Skeletal muscle satellite cell (primary cell): ENCODE data around the gene GMPR2.

Experiments
- H3K27me3 ChIP-seq: 2 replicates; pipeline ENCODE4 v1.7.0; 2013; ENCODE audit warnings: low read length; ENCODE audit not compliant: control insufficient read depth, insufficient read depth
- H3K36me3 ChIP-seq: 2 replicates; pipeline ENCODE4 v1.7.0; 2013; ENCODE audit warnings: mild to moderate bottlenecking, control low read depth, low read length; ENCODE audit not compliant: insufficient read depth
- H3K4me1 ChIP-seq: 2 replicates; pipeline ENCODE4 v1.7.0; 2013; ENCODE audit warnings: low read length; ENCODE audit not compliant: control insufficient read depth, insufficient read depth
- H3K4me2 ChIP-seq: 2 replicates; pipeline ENCODE4 v1.7.0; 2013; ENCODE audit warnings: mild to moderate bottlenecking, low read length
- H3K4me3 ChIP-seq: 2 replicates; pipeline ENCODE4 v1.7.0; 2013; ENCODE audit warnings: low read length
- H3K9ac ChIP-seq: 2 replicates; pipeline ENCODE4 v1.7.0; 2013; ENCODE audit warnings: mild to moderate bottlenecking, low read depth, low read length, moderate library complexity
- H3K9me3 ChIP-seq: replicated peaks from 2 replicates; pipeline ENCODE4 v1.7.0; 2013; ENCODE audit warnings: mild to moderate bottlenecking, control low read depth, low read length

Gene GMPR2

GRCh38 chr14:24267516-24267915 lies 34.8 kb downstream of the GMPR2 start:
- Histone ChIP-seq H3K9me3 (no peaks in the 10 kb centered on the region), H3K4me1 (peaks cover 9% of the 10 kb centered on the region), H3K36me3 (peaks cover 28% of the 10 kb centered on the region), H3K9ac (no peak overlapping the region), H3K27me3 (no peaks in the 10 kb centered on the region), H3K4me2 (no peak overlapping the region), H3K4me3 (no peak overlapping the region)

GRCh38 chr14:24268225-24268624 lies 35.5 kb downstream of the GMPR2 start:
- no peak overlapping the region for H3K4me2 ChIP-seq
- no peak overlapping the region for H3K4me3 ChIP-seq
- H3K9me3 ChIP-seq = no peaks in the 10 kb centered on the region
- no peak overlapping the region for H3K9ac ChIP-seq
- peaks cover 9% of the 10 kb centered on the region for H3K4me1 ChIP-seq
- H3K36me3 ChIP-seq = peaks cover 28% of the 10 kb centered on the region
- H3K27me3 ChIP-seq = no peaks in the 10 kb centered on the region

GRCh38 chr14:24269368-24269767 lies 36.6 kb downstream of the GMPR2 start:
- peaks cover 9% of the 10 kb centered on the region for H3K4me1 ChIP-seq
- no peaks in the 10 kb centered on the region for H3K27me3 ChIP-seq
- H3K4me3 ChIP-seq = no peak overlapping the region
- H3K9ac ChIP-seq = no peak overlapping the region
- H3K4me2 ChIP-seq = no peak overlapping the region
- H3K36me3 ChIP-seq = peaks cover 28% of the 10 kb centered on the region
- no peaks in the 10 kb centered on the region for H3K9me3 ChIP-seq

- Histone ChIP-seq H3K9me3 (no peaks in the 10 kb centered on the region), H3K4me3 (no peak overlapping the region), H3K4me1 (peaks cover 9% of the 10 kb centered on the region), H3K4me2 (no peak overlapping the region), H3K36me3 (peaks cover 28% of the 10 kb centered on the region), H3K9ac (no peak overlapping the region), H3K27me3 (no peaks in the 10 kb centered on the region)
Measured at GRCh38 chr14:24269910-24270536, 37.3 kb downstream of the GMPR2 start.

- Histone ChIP-seq H3K9ac (peak overlapping the region; percentile 100), H3K27me3 (no peaks in the 10 kb centered on the region), H3K4me3 (peak overlapping the region; percentile 95), H3K4me1 (peaks cover 9% of the 10 kb centered on the region), H3K36me3 (peaks cover 23% of the 10 kb centered on the region), H3K9me3 (no peaks in the 10 kb centered on the region), H3K4me2 (peak overlapping the region; percentile 99)
Measured at GRCh38 chr14:24270537-24271133, 37.9 kb downstream of the GMPR2 start.

DNA sequence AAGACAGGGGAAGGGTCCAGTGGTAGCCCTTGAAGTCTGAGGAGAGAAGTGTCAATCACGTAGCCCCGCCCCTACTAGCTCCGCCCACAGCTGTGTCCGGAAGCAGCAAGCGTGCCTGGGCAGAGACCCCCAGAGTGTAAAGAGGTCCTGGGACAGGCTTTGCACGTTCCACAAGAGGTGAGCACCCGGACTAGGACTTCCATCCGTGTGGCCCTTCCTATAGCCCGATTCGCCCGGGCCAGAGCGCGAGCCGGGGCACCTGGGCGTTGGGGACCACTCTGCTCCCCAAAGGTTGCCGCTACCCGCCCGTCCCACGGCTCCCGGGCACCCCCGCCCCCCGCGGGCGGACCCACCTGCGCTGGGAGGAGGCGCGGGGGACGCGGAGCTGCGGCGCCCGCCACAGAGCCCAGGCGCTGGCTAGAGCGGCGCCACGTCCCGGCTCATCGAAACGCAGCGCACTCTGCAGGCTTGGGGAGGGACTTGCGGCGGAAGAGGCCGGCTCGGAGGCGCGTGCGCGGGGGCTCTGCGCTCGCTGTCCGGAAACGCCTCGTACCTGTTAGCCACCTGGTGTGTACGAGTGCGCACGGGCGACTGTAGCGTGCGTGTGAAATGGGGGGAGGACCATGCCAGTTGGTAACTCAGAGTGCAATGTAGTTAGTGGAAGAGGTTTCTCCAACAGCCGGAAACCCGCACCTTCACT lies 38.6 kb downstream of the GMPR2 start, which contains the start of gene RABGGTA:
RABGGTA (minus strand) TSS at position 464 of the 700 bp plus-strand sequence. CDS start 482 bp downstream, outside the sequence.
- Histone ChIP-seq H3K27me3 (no peaks in the 10 kb centered on the region), H3K4me2 (peak within 1 kb of the TSS; percentile 99), H3K4me1 (peaks cover 9% of the 10 kb centered on the region), H3K4me3 (peak within 1 kb of the TSS; percentile 95), H3K36me3 (peaks cover 17% of the 10 kb centered on the region), H3K9me3 (no peaks in the 10 kb centered on the region), H3K9ac (peak within 1 kb of the TSS; percentile 100)

- Histone ChIP-seq H3K4me3 (peak overlapping the region; percentile 95), H3K9ac (peak overlapping the region; percentile 100), H3K4me2 (peak overlapping the region; percentile 99), H3K27me3 (no peaks in the 10 kb centered on the region), H3K4me1 (peaks cover 9% of the 10 kb centered on the region), H3K36me3 (peaks cover 13% of the 10 kb centered on the region), H3K9me3 (no peaks in the 10 kb centered on the region)
Measured at GRCh38 chr14:24271834-24272263, 39.1 kb downstream of the GMPR2 start.

DNA sequence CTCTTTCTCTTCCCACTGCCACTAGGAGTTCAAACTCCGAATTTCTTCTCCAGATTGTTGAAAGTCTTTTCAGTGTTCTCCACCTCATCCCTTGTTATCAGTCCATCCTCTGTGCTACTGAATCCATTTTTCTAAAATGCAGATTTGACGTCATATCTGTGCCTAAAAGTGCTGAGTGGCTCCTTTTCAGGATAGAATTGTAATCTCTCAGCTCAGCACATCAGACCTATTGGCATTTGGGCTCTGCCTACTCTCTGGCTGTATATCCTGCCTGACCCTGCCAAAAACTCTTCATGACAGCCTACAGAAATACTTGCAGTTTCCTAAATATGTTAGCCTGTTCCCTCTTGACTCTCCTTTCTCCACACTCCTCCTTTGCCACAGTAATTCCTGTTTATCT lies 39.7 kb downstream of the GMPR2 start:
- H3K9ac ChIP-seq = no peak overlapping the region
- H3K9me3 ChIP-seq = no peaks in the 10 kb centered on the region
- no peak overlapping the region for H3K4me2 ChIP-seq
- peaks cover 9% of the 10 kb centered on the region for H3K36me3 ChIP-seq
- no peaks in the 10 kb centered on the region for H3K27me3 ChIP-seq
- H3K4me3 ChIP-seq = no peak overlapping the region
- peaks cover 9% of the 10 kb centered on the region for H3K4me1 ChIP-seq

GRCh38 chr14:24273422-24273998 lies 40.8 kb downstream of the GMPR2 start:
- H3K4me2 ChIP-seq = no peak overlapping the region
- peaks cover 4% of the 10 kb centered on the region for H3K36me3 ChIP-seq
- peaks cover 9% of the 10 kb centered on the region for H3K4me1 ChIP-seq
- no peaks in the 10 kb centered on the region for H3K9me3 ChIP-seq
- H3K4me3 ChIP-seq = no peak overlapping the region
- no peak overlapping the region for H3K9ac ChIP-seq
- no peaks in the 10 kb centered on the region for H3K27me3 ChIP-seq

GRCh38 chr14:24274101-24274543 lies 41.4 kb downstream of the GMPR2 start:
- Histone ChIP-seq H3K9me3 (no peaks in the 10 kb centered on the region), H3K4me3 (no peak overlapping the region), H3K4me1 (peaks cover 9% of the 10 kb centered on the region), H3K9ac (no peak overlapping the region), H3K27me3 (no peaks in the 10 kb centered on the region), H3K36me3 (no peaks in the 10 kb centered on the region), H3K4me2 (no peak overlapping the region)

GRCh38 chr14:24277071-24277470 lies 44.3 kb downstream of the GMPR2 start:
- no peaks in the 10 kb centered on the region for H3K36me3 ChIP-seq
- H3K27me3 ChIP-seq = no peaks in the 10 kb centered on the region
- no peak overlapping the region for H3K4me2 ChIP-seq
- H3K4me1 ChIP-seq = no peaks in the 10 kb centered on the region
- no peak overlapping the region for H3K4me3 ChIP-seq
- H3K9ac ChIP-seq = no peak overlapping the region
- H3K9me3 ChIP-seq = no peaks in the 10 kb centered on the region
